ENCODE measurements around the gene WIPF2.
"Not testable (repeated sequence)": the region's sequence is repeated elsewhere in the genome, so short reads cannot be mapped to it uniquely, and the experiment has no call there.

WIPF2 gene

GRCh38 chr17:40191237-40192208, 27.6 kb upstream of the WIPF2 start:
- no peak for DNase-seq (ENCODE audit: low spot score)

DNA sequence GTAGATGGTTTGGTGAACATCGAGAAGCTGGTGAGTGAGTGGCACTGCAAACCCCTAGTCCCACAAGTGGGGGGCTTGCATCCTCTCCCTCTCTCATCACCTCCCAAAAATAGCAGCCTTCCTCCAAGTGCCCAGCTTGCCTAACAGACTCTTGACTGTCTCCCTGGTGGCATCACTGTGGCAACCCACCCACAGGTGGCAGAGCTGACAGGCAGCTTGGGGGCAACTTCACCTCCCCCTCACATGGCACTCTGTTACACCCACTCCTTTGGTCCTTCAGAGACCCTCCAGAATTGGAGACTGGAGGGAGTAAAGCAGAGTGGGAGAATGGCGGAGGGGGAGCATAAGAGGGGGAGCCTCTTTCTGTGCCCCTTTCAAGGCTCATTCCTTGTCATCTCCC, 26.1 kb upstream of the WIPF2 start:
- DNase-seq (ENCODE audit: low spot score), result no peak

GRCh38 chr17:40194821-40195220, 24.3 kb upstream of the WIPF2 start:
- DNase-seq (ENCODE audit: low spot score), result no peak

GRCh38 chr17:40197550-40197949, 21.6 kb upstream of the WIPF2 start:
- no peak for DNase-seq (ENCODE audit: low spot score)

DNA sequence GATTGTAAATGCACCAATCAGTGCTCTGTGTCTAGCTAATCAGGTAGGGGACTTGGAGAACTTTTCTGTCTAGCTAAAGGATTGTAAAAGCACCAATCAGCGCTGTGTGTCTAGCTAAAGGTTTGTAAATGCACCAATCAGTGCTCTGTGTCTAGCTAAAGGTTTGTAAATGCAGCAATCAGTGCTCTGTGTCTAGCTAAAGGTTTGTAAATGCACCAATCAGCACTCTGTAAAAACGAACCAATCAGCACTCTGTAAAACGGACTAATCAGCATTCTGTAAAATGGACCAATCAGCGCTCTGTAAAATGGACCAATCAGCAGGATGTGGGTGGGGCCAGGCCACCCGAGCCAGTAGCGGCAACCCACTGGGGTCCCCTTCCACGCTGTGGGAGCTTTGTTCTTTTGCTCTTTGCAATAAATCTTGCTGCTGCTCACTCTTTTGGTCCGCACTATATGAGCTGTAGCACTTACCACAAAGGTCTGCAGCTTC, 21.1 kb upstream of the WIPF2 start:
- DNase-seq (ENCODE audit: low spot score), result not testable (repeated sequence)

DNA sequence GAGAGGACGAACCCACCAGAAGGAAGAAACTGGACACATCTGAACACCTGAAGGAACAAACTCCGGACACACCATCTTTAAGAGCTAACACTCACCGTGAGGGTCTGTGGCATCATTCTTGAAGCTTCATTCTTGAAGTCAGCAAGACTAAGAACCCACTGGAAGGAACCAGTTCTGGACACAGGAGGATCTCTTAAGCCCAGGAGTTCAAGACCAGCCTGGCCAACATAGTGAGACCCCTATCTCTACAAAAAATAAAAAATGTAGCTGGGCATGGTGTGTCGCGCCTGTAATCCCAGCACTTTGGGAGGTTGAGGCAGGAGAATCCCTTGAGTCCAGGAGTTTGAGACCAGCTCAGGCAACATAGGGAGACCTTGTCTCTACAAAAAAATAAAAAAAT, 20.5 kb upstream of the WIPF2 start:
- DNase-seq (ENCODE audit: low spot score), result no peak

DNA sequence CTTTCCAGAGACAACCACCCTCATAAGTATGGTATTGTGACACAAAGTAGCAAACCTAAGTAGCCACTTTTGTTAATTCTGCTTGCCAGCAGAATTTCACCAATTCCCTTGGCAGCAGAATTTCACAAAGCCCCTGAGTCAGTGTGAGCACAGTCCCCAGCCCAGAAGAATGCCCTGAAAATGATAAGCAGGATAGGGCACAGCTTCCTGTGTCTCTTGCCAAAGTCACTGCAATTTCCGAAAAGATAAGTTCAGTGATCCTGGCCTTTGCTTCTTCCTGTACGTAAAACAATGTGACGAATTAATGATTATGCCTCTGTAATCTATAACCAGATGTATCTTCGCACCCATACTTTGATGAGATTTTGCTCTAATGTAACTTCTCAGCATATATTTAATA, 16.0 kb upstream of the WIPF2 start:
- no peak for DNase-seq (ENCODE audit: low spot score)

DNA sequence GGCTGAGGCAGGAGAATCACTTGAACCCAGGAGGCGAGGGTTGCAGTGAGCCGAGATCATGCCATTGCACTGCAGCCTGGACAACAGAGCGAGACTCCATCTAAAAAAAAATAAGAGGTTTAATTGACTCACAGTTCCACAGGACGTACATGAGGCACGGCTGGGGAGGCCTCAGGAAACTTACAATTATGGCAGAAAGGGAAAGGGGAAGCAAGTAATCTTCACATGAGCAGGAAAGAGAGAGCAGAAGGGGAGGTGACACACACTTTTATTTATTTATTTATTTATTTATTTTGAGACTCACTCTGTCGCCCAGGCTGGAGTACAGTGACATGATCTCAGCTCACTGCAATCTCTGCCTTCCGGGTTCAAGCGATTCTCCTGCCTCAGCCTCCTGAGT, 12.9 kb upstream of the WIPF2 start:
- DNase-seq (ENCODE audit: low spot score), result not testable (repeated sequence)

- no peak for DNase-seq (ENCODE audit: low spot score)
These were observed 9.6 kb upstream of the WIPF2 start for GRCh38 chr17:40209404-40210093.

DNA sequence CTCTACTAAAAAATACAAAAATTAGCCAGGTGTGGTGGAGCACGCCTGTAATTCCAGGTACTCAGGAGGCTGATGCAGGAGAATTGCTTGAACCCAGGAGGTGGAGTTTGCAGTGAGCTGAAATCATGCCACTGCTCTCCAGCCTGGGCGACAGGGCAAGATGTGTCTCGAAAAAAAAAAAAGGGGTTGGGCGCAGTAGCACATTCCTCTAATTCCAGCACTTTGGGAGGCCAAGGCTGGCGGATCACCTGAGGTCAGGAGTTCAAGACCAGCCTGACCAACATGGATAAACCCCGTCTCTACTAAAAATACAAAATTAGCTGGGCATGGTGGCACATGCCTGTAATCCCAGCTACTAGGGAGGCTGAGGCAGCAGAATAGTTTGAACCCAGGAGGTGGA, 5.2 kb upstream of the WIPF2 start:
- not testable (repeated sequence) for DNase-seq (ENCODE audit: low spot score)

DNA sequence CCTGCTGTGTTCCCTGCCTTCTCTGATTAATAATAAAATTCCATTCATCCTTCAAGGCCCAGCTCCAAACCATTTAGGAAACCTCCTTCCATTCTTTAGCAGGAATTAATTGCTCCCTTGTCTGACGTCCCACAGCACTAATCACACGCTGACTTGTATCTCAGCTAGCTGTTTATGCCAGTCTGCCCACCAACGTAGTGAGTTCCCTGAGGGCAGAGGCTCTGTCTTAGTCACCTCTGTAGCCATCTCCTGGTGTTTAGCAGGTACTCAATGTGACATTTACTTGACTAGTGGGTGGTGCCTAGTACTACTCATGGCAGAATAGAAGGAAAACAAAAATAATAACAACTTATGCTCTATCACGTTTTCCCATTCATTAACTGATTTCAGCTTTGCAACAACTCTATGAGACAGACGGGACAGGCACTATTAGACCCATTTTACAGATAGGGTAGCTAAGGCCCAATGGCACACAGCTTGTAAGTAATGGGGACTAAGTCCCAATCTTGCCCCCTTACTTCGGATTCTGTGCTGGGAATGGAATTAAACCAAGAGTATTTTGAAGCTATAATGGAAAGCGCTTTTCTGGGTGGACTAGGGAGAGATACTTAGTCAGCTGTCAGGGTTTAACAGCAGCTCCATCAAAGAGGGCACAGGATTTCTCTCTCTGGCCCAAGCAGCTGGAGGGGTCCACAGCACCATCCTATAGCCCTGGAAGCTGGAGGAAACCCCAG, 931 bp upstream of the WIPF2 start:
- no peak for DNase-seq (ENCODE audit: low spot score)

DNA sequence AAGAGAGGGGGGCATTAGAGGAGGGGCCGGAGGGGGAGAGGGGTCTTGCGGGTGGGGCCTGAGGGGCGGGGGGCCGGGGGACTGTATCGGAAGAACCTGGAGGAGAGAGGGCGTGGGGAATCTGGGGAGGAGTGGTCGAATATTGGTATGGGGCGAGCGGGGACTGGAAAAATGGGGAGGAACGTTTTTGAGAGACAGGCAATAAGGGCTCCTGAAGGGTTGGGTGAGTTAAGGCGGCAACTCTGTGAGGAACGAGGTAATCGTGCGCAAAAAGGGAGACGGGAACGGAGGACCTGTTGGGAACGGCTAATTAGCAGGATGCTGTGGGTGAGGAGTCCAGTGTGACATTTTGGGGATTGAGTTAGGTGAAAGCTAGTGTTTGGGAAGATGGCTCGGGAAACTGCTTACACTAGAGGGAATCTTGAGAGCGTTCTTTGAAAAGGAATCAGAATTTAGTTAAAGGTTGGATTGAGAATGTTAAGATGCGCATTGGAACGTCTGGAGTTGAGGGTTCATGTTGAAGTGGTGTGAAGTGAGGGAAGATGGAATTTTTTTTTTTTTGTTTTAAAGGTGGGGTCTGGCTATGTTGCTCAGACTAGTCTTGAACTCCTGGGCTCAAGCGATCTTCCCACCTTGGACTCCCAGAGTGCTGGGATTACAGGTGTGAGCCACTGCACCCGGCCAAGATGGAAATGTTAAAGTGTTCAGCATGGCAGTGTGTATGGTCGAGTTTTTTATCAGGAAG, 662 bp downstream of the WIPF2 start:
- peak; percentile 41 for DNase-seq (ENCODE audit: low spot score)

- no peak for DNase-seq (ENCODE audit: low spot score)
These were observed 5.8 kb downstream of the WIPF2 start for GRCh38 chr17:40224718-40225550.

- not testable (repeated sequence) for DNase-seq (ENCODE audit: low spot score)
These were observed 10.0 kb downstream of the WIPF2 start for GRCh38 chr17:40229146-40229545.

GRCh38 chr17:40230670-40231069, 11.6 kb downstream of the WIPF2 start:
- DNase-seq (ENCODE audit: low spot score), result no peak

DNA sequence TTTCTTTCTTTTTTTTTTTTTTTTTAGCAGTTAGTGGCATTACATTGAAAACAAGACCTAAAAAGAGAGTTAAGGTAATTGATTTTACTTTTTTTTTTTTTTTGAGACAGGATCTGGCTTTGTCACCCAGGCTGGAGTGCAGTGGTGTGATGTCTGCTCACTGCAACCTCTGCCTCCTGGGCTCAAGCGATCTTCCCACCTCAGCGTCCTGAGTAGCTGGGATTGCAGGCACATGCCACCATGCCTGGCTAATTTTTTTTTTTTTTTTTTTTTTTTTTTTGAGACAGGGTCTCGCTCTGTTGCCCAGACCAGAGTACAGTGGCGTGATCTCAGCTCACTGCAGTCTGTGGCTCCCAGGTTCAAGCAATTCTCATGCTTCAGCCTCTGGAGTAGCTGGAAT, 12.8 kb downstream of the WIPF2 start:
- not testable (repeated sequence) for DNase-seq (ENCODE audit: low spot score)

- DNase-seq (ENCODE audit: low spot score), result no peak
These were observed 22.2 kb downstream of the WIPF2 start for GRCh38 chr17:40241252-40241834.

- DNase-seq (ENCODE audit: low spot score), result no peak
These were observed 23.7 kb downstream of the WIPF2 start for GRCh38 chr17:40242774-40243173.

- no peak for DNase-seq (ENCODE audit: low spot score)
These were observed 24.7 kb downstream of the WIPF2 start for GRCh38 chr17:40243761-40244160.

GRCh38 chr17:40244255-40244654, 25.2 kb downstream of the WIPF2 start:
- DNase-seq (ENCODE audit: low spot score), result no peak

Data from LoVo (cell line).